GM21717 (cell line): ENCODE data around the gene STRN4.
"Not testable (repeated sequence)": the region's sequence is repeated elsewhere in the genome, so short reads cannot be mapped to it uniquely, and the experiment has no call there.

ENCODE experiments used
- ATAC-seq: cut with Tn5 transposase; IDR thresholded peaks from one replicate; pipeline ENCODE4 v1.9.1; 2021; ENCODE audit warnings: mild to moderate bottlenecking, moderate library complexity; ENCODE audit not compliant: unreplicated experiment

STRN4 gene

GRCh38 chr19:46773018-46773399 is 26.8 kb upstream of the STRN4 start:
- ATAC-seq = no peak

- ATAC-seq = no peak
Measured at GRCh38 chr19:46772170-46773017, 26.1 kb upstream of the STRN4 start.

- ATAC-seq = not testable (repeated sequence)
Measured at GRCh38 chr19:46768746-46769145, 22.5 kb upstream of the STRN4 start.

GRCh38 chr19:46766569-46767317 is 20.5 kb upstream of the STRN4 start:
- no peak for ATAC-seq

- no peak for ATAC-seq
Measured at GRCh38 chr19:46764817-46765291, 18.6 kb upstream of the STRN4 start.

GRCh38 chr19:46762245-46762890 is 16.1 kb upstream of the STRN4 start:
- ATAC-seq = no peak

- ATAC-seq = no peak
Measured at GRCh38 chr19:46761418-46761831, 15.2 kb upstream of the STRN4 start.

GRCh38 chr19:46760897-46761296 is 14.6 kb upstream of the STRN4 start:
- not testable (repeated sequence) for ATAC-seq

- ATAC-seq = no peak
Measured at GRCh38 chr19:46760363-46760762, 14.1 kb upstream of the STRN4 start.

GRCh38 chr19:46759817-46760333 is 13.6 kb upstream of the STRN4 start:
- no peak for ATAC-seq

- no peak for ATAC-seq
Measured at GRCh38 chr19:46759206-46759605, 13.0 kb upstream of the STRN4 start.

- no peak for ATAC-seq
Measured at GRCh38 chr19:46756544-46756888, 10.3 kb upstream of the STRN4 start.

- ATAC-seq = no peak
Measured at GRCh38 chr19:46755853-46756543, 9.7 kb upstream of the STRN4 start.

- ATAC-seq = no peak
Measured at GRCh38 chr19:46755077-46755852, 9.0 kb upstream of the STRN4 start.

GRCh38 chr19:46753420-46754155 is 7.3 kb upstream of the STRN4 start:
- ATAC-seq = no peak

GRCh38 chr19:46748325-46749109 is 2.3 kb upstream of the STRN4 start:
- ATAC-seq = no peak

GRCh38 chr19:46745521-46746280 is 549 bp downstream of the STRN4 start, which contains the start of gene FKRP:
FKRP (plus strand) TSS chr19:46746057; CDS start chr19:46755451, 9,394 bp downstream.
- ATAC-seq = no peak

- no peak for ATAC-seq
Measured at GRCh38 chr19:46745030-46745429, 1.2 kb downstream of the STRN4 start.
